Upper lobe of right lung (tissue), 1 donor: ENCODE measurements around the gene OTUD5. TPM values are rescaled to one million over a fixed set of nuclear protein-coding genes. Genes with fewer than 3 reads are reported as not detected.

ENCODE experiments used
- ATAC-seq: fragments of 200-7000 bp; cut with Tn5 transposase; one replicate; pipeline ENCODE4 v1.9.1; 2020; ENCODE audit warnings: mild to moderate bottlenecking, moderate library complexity
- DNase-seq: peaks from one replicate; pipeline ENCODE4 v3.0.0-alpha.2; 2020
- H3K27ac ChIP-seq: fragments of 200-600 bp; one replicate; pipeline ENCODE4 v1.8.0; 2022
- H3K27me3 ChIP-seq: fragments of 200-600 bp; one replicate; pipeline ENCODE4 v1.8.0; 2022; ENCODE audit warnings: mild to moderate bottlenecking
- H3K36me3 ChIP-seq: fragments of 200-600 bp; one replicate; pipeline ENCODE4 v1.8.0; 2022
- H3K4me1 ChIP-seq: fragments of 200-600 bp; one replicate; pipeline ENCODE4 v1.8.0; 2022
- H3K4me3 ChIP-seq: fragments of 200-600 bp; one replicate; pipeline ENCODE4 v1.8.0; 2022; ENCODE audit warnings: mild to moderate bottlenecking
- H3K9me3 ChIP-seq: fragments of 200-600 bp; one replicate; pipeline ENCODE4 v1.8.0; 2022
- intact Hi-C: fragments of 100-400 bp; cut with DNase I; formaldehyde crosslinking; loops from one replicate; pipeline ENCODE4 v1.11.0; 2022
- total RNA-seq: library from RNA; stranded (reverse); fragmentation: NEBNext Ultra II Directional; extraction: Animal tissue kit (Norgen Biotek cat#: 25700); gene quantifications from one replicate; pipeline ENCODE4 v1.2.1, GENCODE V29; 2021
- TF ChIP-seq, protein P1 (sequence below): fragments of 200-600 bp; IDR thresholded peaks from one replicate; pipeline ENCODE4 v1.8.0; 2022; ENCODE audit warnings: antibody characterized with exemption
- donor health status: DM: no; HTN: yes; CAD: no; lungs with severe emphysema.

OTUD5 gene
- total RNA-seq, 1 donor from 2014 or later: 42.6 TPM

DNA sequence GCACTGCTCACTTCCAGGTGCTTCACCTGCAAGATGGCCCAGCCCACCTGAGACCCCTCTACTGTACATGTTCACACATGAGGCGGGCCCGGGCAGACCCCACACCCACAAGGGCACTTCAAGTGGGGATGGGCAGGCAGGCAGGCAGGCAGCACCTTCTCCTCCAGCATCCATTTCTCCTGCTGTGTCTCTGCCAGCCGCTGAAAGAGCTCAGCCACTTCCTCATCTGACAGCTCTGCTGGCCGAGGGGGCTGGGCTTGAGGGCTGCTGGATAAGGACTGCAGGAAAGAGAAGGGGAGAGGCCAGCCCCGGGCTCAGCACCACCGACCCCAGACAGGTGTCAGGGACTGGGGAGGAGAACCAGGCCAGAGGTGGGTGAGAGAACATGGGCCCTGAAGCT, 18.7 kb upstream of the OTUD5 start:
- no peak overlapping the region for H3K4me3 ChIP-seq
- H3K4me1 ChIP-seq: no peaks in the 10 kb centered on the region
- TF ChIP-seq, protein P1, sequence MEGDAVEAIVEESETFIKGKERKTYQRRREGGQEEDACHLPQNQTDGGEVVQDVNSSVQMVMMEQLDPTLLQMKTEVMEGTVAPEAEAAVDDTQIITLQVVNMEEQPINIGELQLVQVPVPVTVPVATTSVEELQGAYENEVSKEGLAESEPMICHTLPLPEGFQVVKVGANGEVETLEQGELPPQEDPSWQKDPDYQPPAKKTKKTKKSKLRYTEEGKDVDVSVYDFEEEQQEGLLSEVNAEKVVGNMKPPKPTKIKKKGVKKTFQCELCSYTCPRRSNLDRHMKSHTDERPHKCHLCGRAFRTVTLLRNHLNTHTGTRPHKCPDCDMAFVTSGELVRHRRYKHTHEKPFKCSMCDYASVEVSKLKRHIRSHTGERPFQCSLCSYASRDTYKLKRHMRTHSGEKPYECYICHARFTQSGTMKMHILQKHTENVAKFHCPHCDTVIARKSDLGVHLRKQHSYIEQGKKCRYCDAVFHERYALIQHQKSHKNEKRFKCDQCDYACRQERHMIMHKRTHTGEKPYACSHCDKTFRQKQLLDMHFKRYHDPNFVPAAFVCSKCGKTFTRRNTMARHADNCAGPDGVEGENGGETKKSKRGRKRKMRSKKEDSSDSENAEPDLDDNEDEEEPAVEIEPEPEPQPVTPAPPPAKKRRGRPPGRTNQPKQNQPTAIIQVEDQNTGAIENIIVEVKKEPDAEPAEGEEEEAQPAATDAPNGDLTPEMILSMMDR: no peak
- no peak for ATAC-seq
- H3K36me3 ChIP-seq: peaks cover 19% of the 10 kb centered on the region
- H3K27me3 ChIP-seq: no peaks in the 10 kb centered on the region
- intact Hi-C loops: no loop called here
- no peak overlapping the region for H3K27ac ChIP-seq
- no peaks in the 10 kb centered on the region for H3K9me3 ChIP-seq
- no peak for DNase-seq

DNA sequence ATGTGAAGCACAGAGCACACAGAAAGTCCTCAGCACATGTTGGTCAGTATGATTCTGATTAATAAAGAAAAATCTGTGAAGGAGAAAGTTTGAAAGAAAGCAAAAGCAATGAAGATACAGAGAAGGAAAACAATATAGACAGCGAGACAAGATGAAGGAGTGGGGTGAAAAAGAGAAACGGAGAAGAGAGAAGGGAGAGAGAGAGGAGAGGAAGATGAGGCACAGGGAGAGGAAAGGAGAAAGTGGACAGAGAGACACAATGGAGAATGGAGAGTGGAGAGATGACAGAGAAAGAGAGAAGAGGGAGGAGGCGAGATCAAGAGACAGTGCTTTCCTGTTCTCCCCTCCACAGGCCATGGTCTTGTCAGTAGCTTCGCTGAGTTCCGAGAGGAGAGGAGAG, 18.1 kb upstream of the OTUD5 start:
- intact Hi-C loops: no loop called here
- Histone ChIP-seq H3K27ac (no peak overlapping the region), H3K36me3 (peaks cover 15% of the 10 kb centered on the region), H3K27me3 (no peaks in the 10 kb centered on the region), H3K4me1 (no peaks in the 10 kb centered on the region), H3K4me3 (no peak overlapping the region), H3K9me3 (no peaks in the 10 kb centered on the region)
- DNase-seq (no peak), ATAC-seq (no peak)
- TF ChIP-seq, protein P1: no peak

DNA sequence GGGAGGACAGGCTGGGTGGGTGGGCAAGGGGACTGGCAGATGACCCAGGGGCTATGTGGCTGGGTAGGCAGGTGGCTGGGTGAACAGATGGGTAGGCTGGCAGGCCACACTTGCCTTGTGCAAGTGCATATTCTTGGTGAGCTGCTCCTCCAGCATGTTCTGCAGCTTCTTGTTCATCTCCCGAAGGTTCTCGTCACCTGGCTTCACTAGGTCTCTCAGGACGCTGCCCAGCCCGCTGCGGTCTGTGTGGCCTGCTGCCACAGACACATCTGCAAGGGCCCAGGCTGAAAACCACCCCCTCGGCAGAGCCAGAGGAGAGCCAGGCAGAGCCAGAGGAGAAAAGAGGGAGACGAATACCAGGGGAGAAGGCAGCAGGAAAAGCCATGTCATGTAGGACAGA, 17.6 kb upstream of the OTUD5 start:
- H3K9me3 ChIP-seq: no peaks in the 10 kb centered on the region
- peaks cover 15% of the 10 kb centered on the region for H3K36me3 ChIP-seq
- TF ChIP-seq, protein P1: no peak
- no peaks in the 10 kb centered on the region for H3K4me1 ChIP-seq
- ATAC-seq (no peak), DNase-seq (no peak)
- no peak overlapping the region for H3K27ac ChIP-seq
- H3K27me3 ChIP-seq: no peaks in the 10 kb centered on the region
- H3K4me3 ChIP-seq: no peak overlapping the region
- intact Hi-C loops: no loop called here

DNA sequence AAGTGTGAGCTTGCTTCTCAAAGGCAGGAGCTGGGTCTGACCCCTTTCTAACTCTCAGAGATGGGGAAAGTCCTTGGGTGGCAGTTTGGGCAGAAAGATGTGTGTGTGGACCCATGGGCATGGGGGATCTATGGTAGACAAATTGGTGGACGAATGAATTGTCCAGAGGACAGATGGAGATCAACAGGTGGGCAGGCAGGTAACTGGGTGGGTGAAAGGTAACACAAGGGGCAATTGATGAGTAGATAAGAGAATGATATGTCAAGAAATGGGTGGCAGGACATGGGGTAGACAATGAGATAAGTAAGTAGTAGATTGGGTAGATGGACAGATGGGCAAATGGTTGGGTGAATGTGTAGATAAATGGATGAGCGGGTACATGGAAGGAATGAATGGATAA, 17.2 kb upstream of the OTUD5 start:
- intact Hi-C loops: no loop called here
- Histone ChIP-seq H3K4me1 (no peaks in the 10 kb centered on the region), H3K27ac (no peak overlapping the region), H3K9me3 (no peaks in the 10 kb centered on the region), H3K27me3 (no peaks in the 10 kb centered on the region), H3K36me3 (peaks cover 12% of the 10 kb centered on the region), H3K4me3 (no peak overlapping the region)
- no peak for ATAC-seq
- DNase-seq: no peak
- TF ChIP-seq, protein P1: no peak

DNA sequence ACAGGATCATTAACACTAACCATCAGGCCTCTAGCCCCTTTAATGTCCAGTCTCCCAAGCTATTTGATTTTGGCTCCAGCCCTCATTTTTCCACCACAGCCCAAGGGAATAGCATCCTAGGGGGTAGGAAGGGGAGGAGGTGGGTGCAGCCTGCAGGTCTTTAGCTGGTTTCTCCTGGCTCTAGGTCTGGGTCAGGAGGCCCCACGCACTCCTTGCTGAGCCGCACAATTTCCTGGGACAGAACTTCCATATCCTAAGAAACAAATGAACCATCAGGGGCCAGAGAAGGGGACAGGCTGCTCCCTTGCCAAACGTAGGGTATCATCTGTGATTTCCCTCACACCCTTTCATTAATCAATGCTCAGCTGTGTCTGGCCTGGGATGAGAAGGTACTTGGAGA, 16.6 kb upstream of the OTUD5 start:
- Histone ChIP-seq H3K27ac (no peak overlapping the region), H3K9me3 (no peaks in the 10 kb centered on the region), H3K4me3 (no peak overlapping the region), H3K36me3 (peaks cover 11% of the 10 kb centered on the region), H3K4me1 (no peaks in the 10 kb centered on the region), H3K27me3 (no peaks in the 10 kb centered on the region)
- TF ChIP-seq, protein P1: no peak
- intact Hi-C loops: no loop called here
- ATAC-seq (no peak), DNase-seq (no peak)
